GM19025 (cell line): Measurements from ENCODE around the gene IRF2BP2.

Source experiments
- ATAC-seq: cut with Tn5 transposase; IDR thresholded peaks from one replicate; pipeline ENCODE4 v1.9.1; 2021; ENCODE audit warnings: mild to moderate bottlenecking, low read depth, moderate library complexity; ENCODE audit not compliant: unreplicated experiment

The IRF2BP2 gene

GRCh38 chr1:234559902-234560676 is 49.9 kb downstream of the IRF2BP2 start:
- ATAC-seq, result no peak

- ATAC-seq, result no peak
These were observed 50.7 kb downstream of the IRF2BP2 start for GRCh38 chr1:234559152-234559901.

- no peak for ATAC-seq
These were observed 51.6 kb downstream of the IRF2BP2 start for GRCh38 chr1:234558330-234558836.

GRCh38 chr1:234556245-234556943 is 53.6 kb downstream of the IRF2BP2 start:
- ATAC-seq, result no peak

- no peak for ATAC-seq
These were observed 54.5 kb downstream of the IRF2BP2 start for GRCh38 chr1:234555390-234556024.

GRCh38 chr1:234554698-234555311 is 55.2 kb downstream of the IRF2BP2 start:
- ATAC-seq, result no peak
